GM12878 (cell line): Measurements from ENCODE around the gene ATCAY. TPM values are rescaled to one million over a fixed set of nuclear protein-coding genes. Genes with fewer than 3 reads are reported as not detected.
"Not testable (repeated sequence)": the region's sequence is repeated elsewhere in the genome, so short reads cannot be mapped to it uniquely, and the experiment has no call there.

Source experiments
- ATAC-seq: fragments of 200-7000 bp; cut with Tn5 transposase; 3 replicates; pipeline ENCODE4 v1.9.1; 2020; ENCODE audit warnings: mild to moderate bottlenecking, moderate library complexity
- BruUV-seq: library from RNA; stranded (reverse); fragments of 400-500 nt; replicated peaks from 2 replicates; lab custom pipeline; 2021; lab: Mats Ljungman, UMichigan
- CTCF ChIA-PET: fragments of 300-600 bp; sonication (Branson Sonifier 250); formaldehyde crosslinking; extraction: SDS; loops from one replicate; lab custom pipeline; 2021; ENCODE audit warnings: inconsistent platforms; lab: Yijun Ruan, JAX
- POLR2A ChIA-PET: fragments of 350-600 bp; formaldehyde crosslinking; extraction: SDS; loops from one replicate; lab custom pipeline; 2021; ENCODE audit warnings: inconsistent platforms; lab: Charles Lee
- RAD21 ChIA-PET: fragments of 300-600 bp; sonication (Branson Sonifier 250); formaldehyde crosslinking; loops from one replicate; lab custom pipeline; 2023; ENCODE audit warnings: antibody characterized with exemption; ENCODE audit not compliant: unreplicated experiment; lab: Charles Lee
- SMC1A ChIA-PET: fragments of 300-600 bp; sonication (Branson Sonifier 250); formaldehyde crosslinking; loops from one replicate; lab custom pipeline; 2023; ENCODE audit not compliant: unreplicated experiment, uncharacterized antibody; lab: Charles Lee
- DNase-seq: peaks from one replicate; pipeline ENCODE4 v3.0.0-alpha.2; 2011; ENCODE audit warnings: low read depth, low spot score
- FAIRE-seq: peaks from 3 replicates; lab custom pipeline; 2011; peaks lifted over from hg19 to GRCh38; lab: Jason Lieb, UNC
- H2AFZ ChIP-seq: 2 replicates; pipeline ENCODE4 v1.6.0; 2011; ENCODE audit warnings: low read depth, low read length, control low read depth; ENCODE audit not compliant: control insufficient read depth
- H3K27ac ChIP-seq: 2 replicates; pipeline ENCODE4 v1.5.1; 2011; ENCODE audit warnings: control low read depth; ENCODE audit not compliant: control insufficient read depth, insufficient read depth
- H3K27me3 ChIP-seq, 2 experiments: replicated peaks in 1 of 2; 2 replicates each; pipeline versions ENCODE4 v1.6.0 to v1.6.1; 2011; ENCODE audit warnings: low read length in 1 of 2; ENCODE audit not compliant: control insufficient read depth in 2 of 2, insufficient read depth in 2 of 2
- H3K36me3 ChIP-seq, 2 experiments: 2 replicates each; pipeline ENCODE4 v1.5.1; 2011; ENCODE audit warnings: low read length in 1 of 2; ENCODE audit not compliant: control insufficient read depth in 2 of 2, insufficient read depth in 2 of 2
- H3K4me1 ChIP-seq: 2 replicates; pipeline ENCODE4 v1.6.1; 2011; ENCODE audit warnings: mild to moderate bottlenecking, low read length, moderate library complexity, mixed read lengths; ENCODE audit not compliant: control insufficient read depth, insufficient read depth
- H3K4me2 ChIP-seq: 2 replicates; pipeline ENCODE4 v1.6.0; 2011; ENCODE audit warnings: control low read depth; ENCODE audit not compliant: control insufficient read depth, insufficient read depth
- H3K4me3 ChIP-seq: fragments of 200-600 bp; sonication (generic); 2 replicates; pipeline ENCODE4 v1.5.1; 2016
- H3K79me2 ChIP-seq: 2 replicates; pipeline ENCODE4 v1.6.0; 2011; ENCODE audit warnings: low read length; ENCODE audit not compliant: control insufficient read depth, insufficient read depth
- H3K9ac ChIP-seq: 2 replicates; pipeline ENCODE4 v1.8.0; 2011; ENCODE audit warnings: low read length, control low read depth, mixed read lengths; ENCODE audit not compliant: control insufficient read depth, insufficient read depth
- H3K9me3 ChIP-seq: replicated peaks from 3 replicates; pipeline ENCODE4 v1.5.1; 2011; ENCODE audit warnings: mild to moderate bottlenecking, low read length; ENCODE audit not compliant: control insufficient read depth, insufficient read depth
- H4K20me1 ChIP-seq: 2 replicates; pipeline ENCODE4 v1.6.0; 2011; ENCODE audit not compliant: control insufficient read depth, insufficient read depth
- BACH1 ChIP-seq: fragments of 450-650 bp; IDR thresholded peaks from 2 replicates; pipeline ENCODE4 v1.6.1; 2017; ENCODE audit warnings: mild to moderate bottlenecking, borderline replicate concordance
- SMAD1 ChIP-seq: fragments of 450-650 bp; IDR thresholded peaks from 2 replicates; pipeline ENCODE4 v1.6.1; 2018; ENCODE audit warnings: mild to moderate bottlenecking, low read depth; ENCODE audit not compliant: partially characterized antibody
- WGBS: methylation state at CpG from one replicate; pipeline ENCODE4 v1.1.6; 2016; ENCODE audit warnings: low lambda C conversion rate; ENCODE audit not compliant: insufficient replicate concordance, insufficient coverage; ENCODE audit errors: missing lambda C conversion rate; 5-methylcytosine and 5-hydroxymethylcytosine counted together
- in situ Hi-C: fragments of 300-500 bp; cut with MboI; formaldehyde crosslinking; loops from 9 replicates; pipeline ENCODE4 v1.14.3; 2018; ENCODE audit warnings: mixed read lengths
- intact Hi-C: fragments of 100-400 bp; cut with micrococcal nuclease; formaldehyde crosslinking; loops from one replicate; pipeline ENCODE4 v1.14.2; 2022; ENCODE audit not compliant: unreplicated experiment
- polyA plus RNA-seq, 11 experiments: library from polyadenylated mRNA; depleted of rRNA in 4 of 11; unstranded in 6 of 11; stranded (reverse) in 5 of 11; fragments of >200 nt; fragmentation: Nextera tagmentation in 4 of 11; fragmentation: Illumina TruSeq in 1 of 11; extraction: Ambion mirVana in 4 of 11; extraction: Trizol in 1 of 11; gene quantifications; 1 replicate in 1 of 11; 2 replicates in 10 of 11; pipeline versions ENCODE4 v1.2.1 to v1.2.3, GENCODE V29; 2011 to 2016; ENCODE audit warnings: inconsistent platforms in 2 of 11, missing spikeins in 2 of 11, low read depth in 1 of 11
- total RNA-seq, 4 experiments: library from RNA; depleted of rRNA in 3 of 4; stranded (reverse); fragments of >200 nt in 3 of 4; fragmentation: Illumina TruSeq in 1 of 4; extraction: Trizol in 1 of 4; gene quantifications; 2 replicates each; pipeline versions ENCODE4 v1.2.1 to v1.2.3, GENCODE V29; 2013 to 2021
- TF ChIP-seq, protein P1 (sequence below): fragments of 450-650 bp; conservative IDR thresholded peaks from 2 replicates; pipeline ENCODE4 v1.6.1; 2017; ENCODE audit warnings: mild to moderate bottlenecking, moderate library complexity
- TF ChIP-seq, protein P2 (sequence below): IDR thresholded peaks from 2 replicates; pipeline ENCODE4 v1.6.1; 2011; ENCODE audit warnings: mild to moderate bottlenecking, low read depth, low read length, moderate library complexity; ENCODE audit not compliant: insufficient replicate concordance

Gene ATCAY
- total and polyA plus RNA-seq, 10 of the 15 experiments (the other 5 are each of a cell fraction or from before 2014, with no cell fraction given), result under 0.01 to 0.04 (median 0.02) TPM; not detected in 4

DNA sequence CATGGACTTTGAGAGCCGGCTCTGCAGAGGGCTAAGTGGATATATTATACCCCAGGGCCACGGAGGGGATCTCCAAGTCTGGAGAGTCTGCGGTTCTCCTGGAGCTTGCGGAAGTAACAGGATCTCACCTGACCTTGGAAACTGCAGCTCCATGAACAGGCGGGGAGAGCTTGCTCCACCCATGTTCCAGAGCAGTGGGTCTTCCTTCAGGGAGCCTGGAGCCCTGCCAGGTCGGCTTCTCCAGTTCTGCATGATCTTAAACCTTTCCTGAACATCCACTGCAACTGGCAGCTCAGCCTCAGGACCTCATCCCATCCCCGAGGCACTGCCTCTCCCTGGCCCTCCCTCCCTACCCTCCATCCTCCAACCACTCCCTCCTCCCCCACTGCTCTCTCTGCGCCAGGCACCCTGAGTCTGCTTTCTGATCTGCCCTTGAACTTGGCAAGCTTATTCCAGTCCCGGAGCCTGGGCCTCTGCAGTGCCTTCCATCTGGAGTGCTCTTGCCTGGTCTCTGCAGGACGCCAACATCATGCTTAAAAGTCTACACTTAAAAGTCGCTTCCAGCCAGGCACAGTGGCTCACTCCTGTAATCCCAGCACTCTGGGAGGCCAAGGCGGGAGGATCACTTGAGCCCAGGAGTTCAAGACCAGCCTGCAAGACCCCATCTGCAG, 13.2 kb downstream of the ATCAY start (continued):
- TF ChIP-seq, protein P1, sequence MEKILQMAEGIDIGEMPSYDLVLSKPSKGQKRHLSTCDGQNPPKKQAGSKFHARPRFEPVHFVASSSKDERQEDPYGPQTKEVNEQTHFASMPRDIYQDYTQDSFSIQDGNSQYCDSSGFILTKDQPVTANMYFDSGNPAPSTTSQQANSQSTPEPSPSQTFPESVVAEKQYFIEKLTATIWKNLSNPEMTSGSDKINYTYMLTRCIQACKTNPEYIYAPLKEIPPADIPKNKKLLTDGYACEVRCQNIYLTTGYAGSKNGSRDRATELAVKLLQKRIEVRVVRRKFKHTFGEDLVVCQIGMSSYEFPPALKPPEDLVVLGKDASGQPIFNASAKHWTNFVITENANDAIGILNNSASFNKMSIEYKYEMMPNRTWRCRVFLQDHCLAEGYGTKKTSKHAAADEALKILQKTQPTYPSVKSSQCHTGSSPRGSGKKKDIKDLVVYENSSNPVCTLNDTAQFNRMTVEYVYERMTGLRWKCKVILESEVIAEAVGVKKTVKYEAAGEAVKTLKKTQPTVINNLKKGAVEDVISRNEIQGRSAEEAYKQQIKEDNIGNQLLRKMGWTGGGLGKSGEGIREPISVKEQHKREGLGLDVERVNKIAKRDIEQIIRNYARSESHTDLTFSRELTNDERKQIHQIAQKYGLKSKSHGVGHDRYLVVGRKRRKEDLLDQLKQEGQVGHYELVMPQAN, result no peak
- TF ChIP-seq, protein P2, sequence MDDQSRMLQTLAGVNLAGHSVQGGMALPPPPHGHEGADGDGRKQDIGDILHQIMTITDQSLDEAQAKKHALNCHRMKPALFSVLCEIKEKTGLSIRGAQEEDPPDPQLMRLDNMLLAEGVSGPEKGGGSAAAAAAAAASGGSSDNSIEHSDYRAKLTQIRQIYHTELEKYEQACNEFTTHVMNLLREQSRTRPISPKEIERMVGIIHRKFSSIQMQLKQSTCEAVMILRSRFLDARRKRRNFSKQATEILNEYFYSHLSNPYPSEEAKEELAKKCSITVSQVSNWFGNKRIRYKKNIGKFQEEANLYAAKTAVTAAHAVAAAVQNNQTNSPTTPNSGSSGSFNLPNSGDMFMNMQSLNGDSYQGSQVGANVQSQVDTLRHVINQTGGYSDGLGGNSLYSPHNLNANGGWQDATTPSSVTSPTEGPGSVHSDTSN, result no peak
- TF ChIP-seq SMAD1 (no peak), BACH1 (no peak)
- TF ChIP-seq, all 136 proteins: peak for 0

DNA sequence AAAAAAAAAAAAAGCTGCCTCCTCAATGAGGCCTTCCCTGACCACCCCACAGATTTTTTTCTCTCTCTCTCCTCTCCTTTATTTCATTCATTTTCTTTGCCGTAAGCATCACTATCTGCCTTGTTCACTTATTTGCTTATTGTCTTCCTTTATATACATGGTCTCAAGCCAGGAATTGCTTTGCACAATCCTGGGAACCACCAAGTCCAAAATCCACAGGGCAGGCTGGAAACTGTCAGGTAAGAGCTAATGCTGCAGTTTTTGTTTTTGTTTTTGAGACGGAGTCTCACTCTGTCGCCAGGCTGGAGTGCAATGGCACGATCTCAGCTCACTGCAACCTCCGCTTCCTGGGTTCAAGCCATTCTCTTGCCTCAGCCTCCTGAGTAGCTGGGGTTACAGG, 14.5 kb downstream of the ATCAY start:
- RAD21 ChIA-PET, result interaction anchor here (0.7 kb wide), 1 partner anchor 1113 kb away, joined by 4 read pairs; no protein-coding TSS in a partner anchor
- H4K20me1 ChIP-seq, H3K4me2 ChIP-seq, H3K9ac ChIP-seq, DNase-seq, H3K27ac ChIP-seq, intact Hi-C loops, CTCF ChIA-PET, H3K9me3 ChIP-seq, BruUV-seq, H3K79me2 ChIP-seq, H3K36me3 ChIP-seq, H2AFZ ChIP-seq, H3K4me1 ChIP-seq, SMC1A ChIA-PET, H3K27me3 ChIP-seq, H3K4me3 ChIP-seq, ATAC-seq, FAIRE-seq, in situ Hi-C loops: not testable (repeated sequence)
- 62% methylated on average over 5 of the region's 5 CpGs for WGBS
- POLR2A ChIA-PET, result interaction anchor here (0.6 kb wide), 1 partner anchor 869 kb away, joined by 5 read pairs; no protein-coding TSS in a partner anchor
